ENCODE results near the gene PGAP6. TPM values are rescaled to one million over a fixed set of nuclear protein-coding genes. Genes with fewer than 3 reads are reported as not detected.

Gene PGAP6
- polyA plus RNA-seq, 3 donors = 33.2 to 53.3 (median 47.0) TPM

- WGBS, 3 donors = 72 to 81% (median 78%) methylated on average over 9 of the region's 9 CpGs
- H3K27ac ChIP-seq (ENCODE audit: low read depth, low read length) = no peak overlapping the region
These were observed 60.2 kb downstream of the PGAP6 start for GRCh38 chr16:321532-321931.

Other genes with a start within 250 kb of the PGAP6 start
- gene NPRL3, start 243.3 kb downstream of the PGAP6 start, polyA plus RNA-seq = 10 to 100 TPM; 14.5 to 21.0 (median 20.1) TPM
- gene HBZ, start 229.3 kb downstream of the PGAP6 start, polyA plus RNA-seq = under 1 TPM in 2 of 3 donors, not detected in 1; 0.12 to 0.71 TPM
- gene HBM, start 216.0 kb downstream of the PGAP6 start, polyA plus RNA-seq = 1 to 10 TPM in 1 of 3 donors, not detected in 2; 1.9 TPM
- gene HBA2, start 209.1 kb downstream of the PGAP6 start, polyA plus RNA-seq = 100 to 1,000 TPM in 1 of 3 donors, 10 to 100 TPM in 2; 24.5 to 982 (median 57.9) TPM
- gene HBA1, start 205.3 kb downstream of the PGAP6 start, polyA plus RNA-seq = 100 to 1,000 TPM in 1 of 3 donors, 10 to 100 TPM in 1, 1 to 10 TPM in 1; 6.7 to 330 (median 28.5) TPM
- under 1 TPM in 1 of 3 donors, not detected in 2; 0.40 TPM for gene HBQ1, start 201.5 kb downstream of the PGAP6 start, polyA plus RNA-seq
- 10 to 100 TPM; 36.1 to 83.2 (median 36.3) TPM for gene LUC7L, start 152.5 kb downstream of the PGAP6 start, polyA plus RNA-seq
- gene FAM234A, start 147.2 kb downstream of the PGAP6 start, polyA plus RNA-seq = 100 to 1,000 TPM in 1 of 3 donors, 10 to 100 TPM in 2; 41.5 to 108 (median 59.5) TPM
- 10 to 100 TPM in 2 of 3 donors, 1 to 10 TPM in 1; 7.2 to 26.4 (median 13.7) TPM for gene RGS11, start 106.0 kb downstream of the PGAP6 start, polyA plus RNA-seq
- gene ARHGDIG, start 101.4 kb downstream of the PGAP6 start, polyA plus RNA-seq = 10 to 100 TPM in 1 of 3 donors, 1 to 10 TPM in 1, under 1 TPM in 1; 0.22 to 78.0 (median 4.1) TPM
- 100 to 1,000 TPM in 1 of 3 donors, 1 to 10 TPM in 2; 2.1 to 836 (median 6.5) TPM for gene PDIA2, start 98.8 kb downstream of the PGAP6 start, polyA plus RNA-seq
- 10 to 100 TPM; 11.8 to 18.4 (median 15.8) TPM for gene AXIN1, start 29.3 kb downstream of the PGAP6 start, polyA plus RNA-seq
- gene MRPL28, start 11.4 kb downstream of the PGAP6 start, polyA plus RNA-seq = 10 to 100 TPM; 36.6 to 75.1 (median 70.4) TPM
- 100 to 1,000 TPM in 2 of 3 donors, 10 to 100 TPM in 1; 30.1 to 223 (median 130) TPM for gene NME4, start 15.2 kb upstream of the PGAP6 start, polyA plus RNA-seq
- gene DECR2, start 19.9 kb upstream of the PGAP6 start, polyA plus RNA-seq = 10 to 100 TPM; 11.9 to 22.8 (median 20.2) TPM
- gene RAB11FIP3, start 43.7 kb upstream of the PGAP6 start, polyA plus RNA-seq = 10 to 100 TPM; 20.7 to 27.3 (median 21.9) TPM
- gene CAPN15, start 145.7 kb upstream of the PGAP6 start, polyA plus RNA-seq = 10 to 100 TPM; 20.4 to 31.4 (median 30.6) TPM
- under 1 TPM in 1 of 3 donors, not detected in 2; 0.20 TPM for gene PRR35, start 178.4 kb upstream of the PGAP6 start, polyA plus RNA-seq
- gene NHLRC4, start 185.0 kb upstream of the PGAP6 start, polyA plus RNA-seq = 1 to 10 TPM in 1 of 3 donors, under 1 TPM in 2; 0.22 to 1.3 (median 0.61) TPM
- 10 to 100 TPM; 36.6 to 47.7 (median 37.6) TPM for gene PIGQ, start 188.0 kb upstream of the PGAP6 start, polyA plus RNA-seq
- 10 to 100 TPM; 16.0 to 42.5 (median 21.2) TPM for gene RAB40C, start 208.1 kb upstream of the PGAP6 start, polyA plus RNA-seq
- under 1 TPM; 0.25 to 0.85 (median 0.67) TPM for gene WFIKKN1, start 249.0 kb upstream of the PGAP6 start, polyA plus RNA-seq